Upper lobe of left lung (tissue), 4 donors: ENCODE results near the gene GCK.

Experiments
- CTCF ChIP-seq, 6 experiments: fragments of 450-650 bp in 4 of 6; fragments of 200-600 bp in 2 of 6; sonication (generic) in 2 of 6; IDR thresholded peaks; one replicate each; pipeline ENCODE4 v1.5.1; 2016 to 2019; ENCODE audit warnings: antibody characterized with exemption in 6 of 6
- EP300 ChIP-seq, 4 donors: sonication (generic); formaldehyde crosslinking; IDR thresholded peaks; one replicate each; pipeline ENCODE4 v1.5.1; 2017; ENCODE audit warnings: antibody characterized with exemption in 4 of 4, control low read depth in 2 of 4
- POLR2A ChIP-seq, 4 donors: fragments of 450-650 bp; IDR thresholded peaks; one replicate each; pipeline ENCODE4 v1.5.1; 2016 to 2017; ENCODE audit warnings: antibody characterized with exemption in 4 of 4, mild to moderate bottlenecking in 2 of 4
- POLR2AphosphoS5 ChIP-seq, 2 donors: sonication (generic); formaldehyde crosslinking; IDR thresholded peaks; one replicate each; pipeline ENCODE4 v1.5.1; 2017; ENCODE audit warnings: antibody characterized with exemption in 2 of 2

DNA sequence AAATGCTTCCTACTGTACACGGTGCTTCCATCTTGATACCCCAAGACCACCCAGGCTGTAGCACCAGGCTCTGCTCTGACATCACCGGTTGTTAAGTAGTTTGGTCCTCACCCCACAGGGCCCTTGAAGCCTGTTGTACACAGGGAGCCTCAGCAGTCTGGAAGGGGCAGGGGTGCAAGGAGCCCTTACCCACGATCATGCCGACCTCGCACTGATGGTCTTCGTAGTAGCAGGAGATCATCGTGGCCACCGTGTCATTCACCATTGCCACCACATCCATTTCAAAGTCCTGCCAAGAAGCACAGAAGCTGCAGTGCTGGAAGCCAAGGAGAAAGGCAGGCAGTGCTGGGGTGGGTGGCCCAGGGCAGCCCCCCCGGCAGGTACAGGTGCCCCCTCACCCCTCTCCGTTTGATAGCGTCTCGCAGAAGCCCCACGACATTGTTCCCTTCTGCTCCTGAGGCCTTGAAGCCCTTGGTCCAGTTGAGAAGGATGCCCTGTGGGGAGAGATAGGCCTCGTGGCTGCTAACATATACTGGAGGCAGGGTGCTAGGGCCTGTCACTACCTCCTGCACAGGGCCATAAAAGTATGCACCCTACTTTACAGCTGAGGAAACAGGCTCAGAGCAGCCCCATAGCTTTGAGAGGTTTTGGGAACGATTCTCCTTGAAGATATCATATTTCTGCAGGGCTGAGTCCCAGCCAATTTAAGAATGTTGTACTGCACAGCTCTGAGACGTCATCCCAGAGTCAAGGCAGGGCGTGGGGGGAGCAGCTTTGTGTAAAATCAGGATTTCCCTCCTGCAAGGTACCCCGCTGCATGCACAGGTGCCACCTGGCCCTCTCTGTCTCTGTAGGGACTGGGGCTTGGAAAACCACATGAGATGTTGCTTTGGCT, 39.4 kb downstream of the GCK start:
- TF ChIP-seq CTCF (IDR thresholded peaks at IDR 0.05) = no peak
- TF ChIP-seq POLR2A (IDR thresholded peaks at IDR 0.05) = no peak
- no peak for TF ChIP-seq EP300 (IDR thresholded peaks at IDR 0.05)
- TF ChIP-seq POLR2AphosphoS5 (IDR thresholded peaks at IDR 0.05) = no peak
